Measurements from ENCODE around the gene TCF4. TPM values are rescaled to one million over a fixed set of nuclear protein-coding genes. Genes with fewer than 3 reads are reported as not detected.
A peak's percentile ranks its signal among the peaks of the same experiment; 100 is the strongest.

The TCF4 gene
- total RNA-seq, 2 donors from 2014 or later: 57.7 to 66.3 TPM

- Histone ChIP-seq H3K27me3 (no peaks in the 10 kb centered on the region), H3K4me3 (no peak overlapping the region), H3K27ac (no peak overlapping the region), H3K9me3 (no peaks in the 10 kb centered on the region), H3K36me3 (no peaks in the 10 kb centered on the region), H3K4me1 (no peaks in the 10 kb centered on the region)
- TF ChIP-seq CTCF (IDR thresholded peaks at IDR 0.05): no peak
- no peak for DNase-seq (ENCODE audit: low spot score)
Measured at GRCh38 chr18:55515941-55516710, 71.9 kb downstream of the TCF4 start.

GRCh38 chr18:55515214-55515613 lies 72.8 kb downstream of the TCF4 start:
- TF ChIP-seq CTCF (IDR thresholded peaks at IDR 0.05): no peak
- H3K36me3 ChIP-seq: no peaks in the 10 kb centered on the region

GRCh38 chr18:55513161-55513560 lies 74.8 kb downstream of the TCF4 start:
- H3K4me1 ChIP-seq: peaks cover 0 to 3% of the 10 kb centered on the region in 2 donors
- H3K36me3 ChIP-seq: no peaks in the 10 kb centered on the region
- H3K27ac ChIP-seq: no peak overlapping the region
- no peak overlapping the region for H3K4me3 ChIP-seq
- no peak for TF ChIP-seq CTCF (IDR thresholded peaks at IDR 0.05)
- no peaks in the 10 kb centered on the region for H3K27me3 ChIP-seq
- no peaks in the 10 kb centered on the region for H3K9me3 ChIP-seq
- DNase-seq (ENCODE audit: low spot score): no peak

More at GRCh38 chr18:55515214-55515613, 72.8 kb downstream of the TCF4 start:
- no peak for DNase-seq (ENCODE audit: low spot score)
- H3K9me3 ChIP-seq: no peaks in the 10 kb centered on the region
- no peaks in the 10 kb centered on the region for H3K27me3 ChIP-seq
- no peak overlapping the region for H3K27ac ChIP-seq
- H3K4me1 ChIP-seq: peaks cover 0 to 3% of the 10 kb centered on the region in 2 donors
- H3K4me3 ChIP-seq: no peak overlapping the region

GRCh38 chr18:55511277-55511676 lies 76.7 kb downstream of the TCF4 start:
- H3K27me3 ChIP-seq: no peaks in the 10 kb centered on the region
- H3K4me1 ChIP-seq: peaks cover 0 to 3% of the 10 kb centered on the region in 2 donors
- H3K36me3 ChIP-seq: no peaks in the 10 kb centered on the region
- TF ChIP-seq CTCF (IDR thresholded peaks at IDR 0.05): no peak
- DNase-seq (ENCODE audit: low spot score): no peak
- H3K9me3 ChIP-seq: no peaks in the 10 kb centered on the region
- peak overlapping the region; percentile 10 to 16 for H3K4me3 ChIP-seq
- peak overlapping the region; percentile 69 to 74 for H3K27ac ChIP-seq

GRCh38 chr18:55510809-55511208 lies 77.2 kb downstream of the TCF4 start:
- no peak for TF ChIP-seq CTCF (IDR thresholded peaks at IDR 0.05)
- no peak for DNase-seq (ENCODE audit: low spot score)
- no peaks in the 10 kb centered on the region for H3K36me3 ChIP-seq
- peak overlapping the region; percentile 10 to 16 for H3K4me3 ChIP-seq
- H3K27me3 ChIP-seq: no peaks in the 10 kb centered on the region
- H3K27ac ChIP-seq: peak overlapping the region; percentile 69 to 74
- H3K9me3 ChIP-seq: no peaks in the 10 kb centered on the region
- H3K4me1 ChIP-seq: peaks cover 0 to 3% of the 10 kb centered on the region in 2 donors

Measured in right atrium auricular region (tissue), 2 donors.